ENCODE data around the gene HBE1. TPM values are rescaled to one million over a fixed set of nuclear protein-coding genes. Genes with fewer than 3 reads are reported as not detected.

The HBE1 gene
- total and polyA plus RNA-seq, 2 of the 8 experiments (the other 6 are each of a cell fraction or from before 2014, with no cell fraction given) = 0.39 TPM; not detected in 1

- Histone ChIP-seq H4K91ac (replicated peaks; ENCODE audit: insufficient read length, low read length) (no peak overlapping the region), H3K56ac (replicated peaks; ENCODE audit: insufficient read length, low read depth, low read length) (no peak overlapping the region), H3K14ac (ENCODE audit: insufficient read length) (no peak overlapping the region), H2AFZ (ENCODE audit: low read length) (no peak overlapping the region), H3K9ac (replicated peaks in 1 of 4; ENCODE audit: extremely low read depth in 1 of 4, low read depth in 3 of 4, low read length in 3 of 4) (no peak overlapping the region), H3K36me3 (ENCODE audit: control insufficient read depth in 2 of 4, insufficient read depth in 4 of 4, low read length in 3 of 4) (no peaks in the 10 kb centered on the region), H4K5ac (ENCODE audit: insufficient read length, low read depth, low read length) (no peak overlapping the region), H3K4ac (replicated peaks; ENCODE audit: insufficient read length, low read depth, low read length) (no peak overlapping the region), H3K4me3 (ENCODE audit: extremely low read depth in 1 of 4, insufficient read depth in 2 of 4, low read depth in 3 of 4, low read length in 4 of 4) (no peak overlapping the region), H3K4me2 (ENCODE audit: insufficient read depth in 1 of 2, low read depth in 2 of 2, low read length in 2 of 2) (no peak overlapping the region), H3K23ac (ENCODE audit: insufficient read length) (no peak overlapping the region), H2BK120ac (replicated peaks; ENCODE audit: low read depth, low read length) (no peak overlapping the region), H2BK20ac (ENCODE audit: low read length) (no peak overlapping the region), H3K9me3 (ENCODE audit: insufficient read depth in 2 of 2, low read depth in 1 of 2, low read length in 1 of 2) (no peaks in the 10 kb centered on the region; a peak in 1 of 4 replicates), H3K27me3 (replicated peaks in 1 of 4; ENCODE audit: control insufficient read depth in 3 of 4, extremely low read depth in 1 of 4, insufficient read depth in 3 of 4, low read length in 3 of 4) (no peaks in the 10 kb centered on the region), H3K23me2 (ENCODE audit: low read depth, low read length) (no peaks in the 10 kb centered on the region), H3K79me1 (ENCODE audit: low read depth, low read length) (no peaks in the 10 kb centered on the region), H3K27ac (ENCODE audit: low read depth, low read length) (no peak overlapping the region), H3K4me1 (replicated peaks in 1 of 4; ENCODE audit: control insufficient read depth in 3 of 4, insufficient read depth in 4 of 4, low read length in 3 of 4) (no peaks in the 10 kb centered on the region), H2BK5ac (ENCODE audit: low read depth, low read length) (no peak overlapping the region), H2AK5ac (ENCODE audit: low read depth, low read length) (no peak overlapping the region), H4K8ac (ENCODE audit: extremely low read depth, insufficient read depth, low read length) (no peak overlapping the region), H3K18ac (ENCODE audit: extremely low read depth, low read length) (no peak overlapping the region), H4K20me1 (replicated peaks in 1 of 2; ENCODE audit: control insufficient read depth in 1 of 2, insufficient read depth in 2 of 2, low read length in 2 of 2) (no peaks in the 10 kb centered on the region), H3K79me2 (ENCODE audit: control insufficient read depth in 1 of 2, insufficient read depth in 2 of 2, low read length in 2 of 2) (no peaks in the 10 kb centered on the region), H2BK15ac (ENCODE audit: low read length) (no peak overlapping the region), H2BK12ac (ENCODE audit: low read depth, low read length) (no peak overlapping the region)
- 83% methylated on average over 1 of the region's 1 CpG; no CpG with 5 or more reads in 1 of the 2 experiments for WGBS, 2 experiments (ENCODE audit: extremely low coverage in 1 of 2, insufficient coverage in 1 of 2, insufficient read length in 1 of 2, insufficient replicate concordance in 2 of 2, low coverage in 1 of 2, low lambda C conversion rate in 2 of 2, missing lambda C conversion rate in 1 of 2)
- ChIA-PET POLR2A (ENCODE audit: partially characterized antibody) (no interaction called here), CTCF (ENCODE audit: partially characterized antibody) (no interaction called here)
- no peak for TF ChIP-seq YY1 (IDR thresholded peaks at IDR 0.05; ENCODE audit: low read depth, low read length)
- no peak for TF ChIP-seq CHD1 (IDR thresholded peaks at IDR 0.05; ENCODE audit: low read depth, low read length)
- no peak for TF ChIP-seq RFX5 (IDR thresholded peaks at IDR 0.05; ENCODE audit: borderline replicate concordance, low read depth, low read length)
- TF ChIP-seq E2F6 (IDR thresholded peaks at IDR 0.05) = no peak
- no peak for TF ChIP-seq BCL11A (IDR thresholded peaks at IDR 0.05; ENCODE audit: low read depth in 2 of 2, low read length in 2 of 2)
- no peak for TF ChIP-seq KDM1A (IDR thresholded peaks at IDR 0.05; ENCODE audit: borderline replicate concordance, low read length)
- TF ChIP-seq ATF2 (IDR thresholded peaks at IDR 0.05; ENCODE audit: low read length) = no peak
- no peak for TF ChIP-seq GTF2F1 (IDR thresholded peaks at IDR 0.05; ENCODE audit: borderline replicate concordance, low read depth, low read length)
- TF ChIP-seq NANOG (IDR thresholded peaks at IDR 0.05; ENCODE audit: insufficient read depth, low read depth, low read length, poor library complexity, severe bottlenecking) = no peak
- no peak for TF ChIP-seq EZH2 (IDR thresholded peaks at IDR 0.05; ENCODE audit: low read depth, low read length, severe bottlenecking)
- TF ChIP-seq FOSL1 (IDR thresholded peaks at IDR 0.05; ENCODE audit: insufficient read depth, low read depth, low read length) = no peak
- no peak for TF ChIP-seq POLR2A (IDR thresholded peaks at IDR 0.05; ENCODE audit: control extremely low read depth in 1 of 2, low read depth in 2 of 2, low read length in 2 of 2)
- TF ChIP-seq BRCA1 (IDR thresholded peaks at IDR 0.05; ENCODE audit: low read depth, low read length) = no peak
- no peak for DNase-seq (ENCODE audit: low read depth in 1 of 2, low spot score in 2 of 2)
- FAIRE-seq = no peak
These were observed 40.7 kb upstream of the HBE1 start for GRCh38 chr11:5310423-5310822.

All from H1 (cell line).